Fibroblast of mammary gland (primary cell): Measurements from ENCODE around the gene TRAP1.

Source experiments
- DNase-seq: peaks from one replicate; pipeline ENCODE4 v3.0.0-alpha.2; 2010; ENCODE audit warnings: low read depth
- H3K4me3 ChIP-seq: 2 replicates; pipeline ENCODE4 v1.5.1; 2011; ENCODE audit warnings: low read depth, mild to moderate bottlenecking, low read length, moderate library complexity; ENCODE audit not compliant: control insufficient read depth
- TF ChIP-seq, protein P1 (sequence below): conservative IDR thresholded peaks from 2 replicates; pipeline ENCODE4 v1.5.1; 2011; ENCODE audit warnings: low read depth, low read length, inconsistent platforms; ENCODE audit not compliant: control insufficient read depth, insufficient read depth

Gene TRAP1

DNA sequence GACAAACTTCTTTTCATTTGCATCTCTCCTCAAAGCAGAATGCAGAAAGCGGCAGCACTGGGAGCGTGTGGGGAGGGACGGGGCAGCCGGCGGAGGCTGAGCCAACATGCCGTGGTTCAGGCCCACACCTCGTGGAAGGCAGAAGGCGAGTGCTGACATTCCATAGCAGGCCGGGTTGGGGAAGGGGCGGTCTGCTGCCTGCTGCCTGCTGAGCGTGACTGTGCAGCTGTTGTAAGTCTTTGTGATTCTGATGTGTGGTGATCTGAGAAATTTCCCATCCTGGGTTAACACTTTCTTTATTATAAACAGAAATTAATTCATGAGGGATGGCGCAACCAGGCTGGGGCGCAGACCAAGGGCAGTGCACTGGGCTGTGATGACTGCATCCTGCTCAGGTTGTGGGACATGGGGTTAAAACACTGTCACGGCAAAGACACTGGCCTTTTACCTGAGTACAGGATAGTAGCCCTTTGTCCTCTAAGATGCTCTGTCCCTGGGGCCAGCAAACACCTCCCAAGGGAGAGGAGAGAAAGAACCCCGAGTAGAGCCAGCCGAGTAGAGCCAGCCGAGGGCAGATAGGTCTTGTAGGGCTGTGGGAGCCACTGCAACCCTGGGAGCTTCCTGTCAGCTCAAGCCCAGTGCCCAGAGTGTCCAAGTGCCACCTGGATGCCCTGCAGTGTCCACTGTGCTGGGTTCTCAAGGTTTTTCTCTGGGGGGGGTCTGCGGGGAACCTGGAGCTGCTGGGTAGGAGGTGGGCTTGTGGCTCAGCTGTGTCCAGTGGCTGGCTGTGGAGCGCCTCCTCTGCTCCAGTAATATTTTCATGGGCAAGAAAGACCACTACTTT, 71.6 kb downstream of the TRAP1 start:
- TF ChIP-seq, protein P1, sequence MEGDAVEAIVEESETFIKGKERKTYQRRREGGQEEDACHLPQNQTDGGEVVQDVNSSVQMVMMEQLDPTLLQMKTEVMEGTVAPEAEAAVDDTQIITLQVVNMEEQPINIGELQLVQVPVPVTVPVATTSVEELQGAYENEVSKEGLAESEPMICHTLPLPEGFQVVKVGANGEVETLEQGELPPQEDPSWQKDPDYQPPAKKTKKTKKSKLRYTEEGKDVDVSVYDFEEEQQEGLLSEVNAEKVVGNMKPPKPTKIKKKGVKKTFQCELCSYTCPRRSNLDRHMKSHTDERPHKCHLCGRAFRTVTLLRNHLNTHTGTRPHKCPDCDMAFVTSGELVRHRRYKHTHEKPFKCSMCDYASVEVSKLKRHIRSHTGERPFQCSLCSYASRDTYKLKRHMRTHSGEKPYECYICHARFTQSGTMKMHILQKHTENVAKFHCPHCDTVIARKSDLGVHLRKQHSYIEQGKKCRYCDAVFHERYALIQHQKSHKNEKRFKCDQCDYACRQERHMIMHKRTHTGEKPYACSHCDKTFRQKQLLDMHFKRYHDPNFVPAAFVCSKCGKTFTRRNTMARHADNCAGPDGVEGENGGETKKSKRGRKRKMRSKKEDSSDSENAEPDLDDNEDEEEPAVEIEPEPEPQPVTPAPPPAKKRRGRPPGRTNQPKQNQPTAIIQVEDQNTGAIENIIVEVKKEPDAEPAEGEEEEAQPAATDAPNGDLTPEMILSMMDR = no peak
- no peak overlapping the region for H3K4me3 ChIP-seq
- no peak for DNase-seq

DNA sequence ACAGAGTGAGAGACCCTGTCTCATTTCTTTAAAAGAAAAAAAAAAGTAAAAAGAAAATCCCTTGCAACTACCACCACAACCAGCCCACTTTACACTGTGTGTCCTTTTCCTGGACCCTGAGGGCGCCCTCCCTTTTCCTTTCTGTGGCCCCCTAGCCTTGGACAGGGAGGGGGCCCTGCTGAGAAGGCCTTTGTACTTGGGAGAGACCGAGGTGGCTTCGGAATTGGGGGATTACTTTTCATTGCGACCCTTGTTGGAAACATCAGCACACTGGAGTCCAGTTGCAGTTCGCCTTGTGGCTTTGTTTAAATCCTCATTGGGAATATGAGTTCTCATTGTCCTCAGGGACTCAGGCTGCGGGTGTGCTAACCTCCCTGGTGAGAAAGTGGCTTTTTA, 72.2 kb downstream of the TRAP1 start:
- no peak overlapping the region for H3K4me3 ChIP-seq
- no peak for DNase-seq
- TF ChIP-seq, protein P1 = no peak

DNA sequence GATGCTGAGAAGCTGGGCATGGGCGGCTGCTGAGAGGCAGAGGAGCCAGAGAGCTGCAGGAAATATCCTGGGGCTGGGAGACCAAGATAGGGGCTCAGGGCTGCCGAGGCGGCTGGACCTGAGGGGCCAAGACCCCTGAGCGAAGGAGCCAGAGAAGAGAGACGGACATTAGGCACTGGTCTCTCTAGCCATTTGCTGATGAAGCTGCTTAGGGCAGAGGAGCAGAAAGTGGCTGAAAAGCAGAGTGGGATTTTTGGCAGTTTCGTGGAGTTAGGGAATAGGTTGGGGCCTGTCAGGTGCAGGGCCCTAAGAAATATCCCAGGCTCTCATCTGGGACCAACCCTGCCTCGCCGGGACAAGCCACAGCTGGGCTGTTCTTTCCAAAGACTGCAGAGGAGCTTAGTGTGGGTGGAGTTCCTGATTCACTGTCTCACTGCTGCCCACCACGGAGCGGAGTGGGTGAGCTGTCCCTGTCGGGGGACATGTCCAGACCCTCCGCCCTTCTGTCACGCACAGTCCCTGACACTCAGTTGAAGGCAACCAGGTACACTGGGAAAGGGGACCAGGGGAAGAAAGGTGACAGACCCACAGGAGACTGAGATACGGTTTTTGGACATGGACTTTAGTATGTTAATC, 74.1 kb downstream of the TRAP1 start:
- DNase-seq = no peak
- TF ChIP-seq, protein P1 = no peak
- no peak overlapping the region for H3K4me3 ChIP-seq

DNA sequence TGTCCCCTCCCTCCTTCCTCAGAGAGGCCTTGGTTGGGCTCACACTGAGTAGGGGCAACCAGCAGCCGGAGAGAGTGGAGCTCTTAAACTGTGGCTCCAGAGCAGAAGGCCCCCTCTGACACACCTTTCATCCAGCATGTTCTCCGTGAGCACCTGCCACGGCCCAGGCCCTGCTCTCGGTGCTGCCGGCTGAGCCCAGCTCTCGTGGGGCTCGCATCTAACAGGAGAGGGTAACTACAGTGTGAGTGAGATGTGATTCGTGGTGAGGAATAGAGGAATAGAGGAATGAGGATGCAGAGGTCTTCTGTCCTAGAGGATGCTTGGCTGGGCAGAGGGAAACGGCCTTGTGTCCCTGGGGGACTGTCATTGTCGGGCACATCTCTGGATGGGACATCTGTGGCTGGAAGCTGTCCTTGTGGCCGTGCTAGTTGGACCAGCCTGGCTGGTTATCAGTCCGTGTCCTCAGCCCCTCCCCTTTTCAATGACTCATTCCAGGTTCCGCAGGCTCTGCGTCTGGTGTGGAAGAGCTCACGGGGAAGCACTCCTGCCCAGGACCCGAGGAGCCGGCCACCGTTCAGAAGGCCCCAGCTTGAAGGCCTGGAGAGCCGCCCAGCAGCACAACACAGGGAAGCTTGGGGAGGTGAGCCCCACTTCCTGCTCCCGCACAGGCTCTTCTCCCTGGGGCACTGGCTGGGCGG, 74.8 kb downstream of the TRAP1 start:
- DNase-seq = peak; percentile 27
- TF ChIP-seq, protein P1 = no peak
- no peak overlapping the region for H3K4me3 ChIP-seq

DNA sequence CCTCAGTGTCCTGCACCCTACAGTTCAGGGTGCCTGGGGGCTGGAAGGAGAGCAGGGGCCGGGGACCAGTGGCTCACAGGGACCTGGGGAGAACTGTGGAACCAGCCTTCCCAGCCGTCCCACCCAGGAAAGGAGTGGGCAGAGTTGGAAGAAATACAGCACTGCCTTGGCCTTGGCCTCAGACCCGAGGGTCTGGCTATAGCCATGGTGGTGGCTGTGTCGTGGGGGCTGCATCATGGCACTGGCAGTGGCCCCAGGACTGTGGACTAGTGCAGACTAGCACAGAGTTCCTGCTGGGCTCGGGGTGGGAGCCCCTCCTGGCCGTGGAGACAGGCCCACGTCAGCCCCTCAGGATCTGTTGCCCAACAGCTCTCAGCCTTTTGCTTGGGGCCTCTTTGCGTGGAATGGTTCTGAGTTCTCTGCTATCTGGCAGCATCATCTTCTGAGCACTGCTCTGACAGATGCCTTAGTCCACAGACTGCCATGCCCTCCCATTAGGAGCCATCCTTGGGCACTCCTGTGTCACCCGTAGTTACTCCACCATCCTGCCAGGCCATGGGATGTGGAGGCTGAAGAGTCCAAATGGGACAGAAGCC, 75.4 kb downstream of the TRAP1 start:
- TF ChIP-seq, protein P1 = no peak
- DNase-seq = no peak
- H3K4me3 ChIP-seq = no peak overlapping the region

DNA sequence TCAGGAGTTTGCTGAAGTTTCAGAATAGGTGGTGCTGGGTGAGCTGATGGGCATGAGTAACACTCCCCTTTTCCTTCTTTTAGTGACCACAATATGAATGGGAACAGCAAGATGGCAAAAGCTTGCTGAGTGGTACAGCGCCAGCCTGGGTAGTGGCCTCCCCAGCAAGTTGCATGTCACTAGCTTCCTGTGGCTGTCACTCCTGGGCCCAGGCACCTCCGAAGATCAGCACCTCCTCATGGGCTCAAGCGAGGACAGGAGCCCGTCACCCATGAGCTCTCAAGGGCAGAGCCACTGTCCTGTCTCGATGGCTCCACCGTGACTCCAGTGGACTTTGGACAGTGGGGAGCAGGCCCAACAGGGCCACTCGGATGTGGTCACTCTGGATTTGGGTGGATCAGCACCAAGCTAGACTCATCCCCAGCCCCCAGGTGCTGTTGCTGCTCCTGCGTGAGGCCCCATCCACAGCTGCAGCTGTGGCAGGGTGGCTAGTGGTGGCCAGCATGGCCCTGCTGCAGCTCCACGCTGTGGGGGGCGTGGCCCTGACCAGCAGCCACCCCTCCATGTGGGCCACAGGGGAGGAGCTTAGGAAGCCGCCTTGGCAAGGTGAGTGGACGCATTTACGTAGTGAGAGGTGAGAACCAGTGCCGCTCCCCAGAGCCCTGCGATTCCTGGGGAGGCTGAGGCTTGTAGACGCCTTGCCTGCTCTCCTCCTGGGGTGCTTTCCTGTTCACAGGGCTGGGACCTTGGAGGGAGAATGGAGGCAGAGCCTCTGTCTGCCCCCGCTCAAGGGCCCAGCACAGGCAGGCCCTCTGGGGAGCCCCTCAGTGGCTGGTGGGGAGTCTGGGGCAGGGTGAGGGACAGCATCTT, 76.5 kb downstream of the TRAP1 start:
- no peak for DNase-seq
- no peak overlapping the region for H3K4me3 ChIP-seq
- TF ChIP-seq, protein P1 = no peak
